Activated CD4-positive, alpha-beta T cell treated with anti-CD3 and anti-CD28 coated beads, Interleukin-10, Interleukin-2, amounts not matched to agents 100 ng/mL and 50 ng/mL, durations not matched to agents 16 hours and 8 hours (primary cell): ENCODE results near the gene RBFOX1.

Experiments
- DNase-seq: peaks from one replicate; pipeline ENCODE4 v3.0.0-alpha.2; 2020

The RBFOX1 gene

DNA sequence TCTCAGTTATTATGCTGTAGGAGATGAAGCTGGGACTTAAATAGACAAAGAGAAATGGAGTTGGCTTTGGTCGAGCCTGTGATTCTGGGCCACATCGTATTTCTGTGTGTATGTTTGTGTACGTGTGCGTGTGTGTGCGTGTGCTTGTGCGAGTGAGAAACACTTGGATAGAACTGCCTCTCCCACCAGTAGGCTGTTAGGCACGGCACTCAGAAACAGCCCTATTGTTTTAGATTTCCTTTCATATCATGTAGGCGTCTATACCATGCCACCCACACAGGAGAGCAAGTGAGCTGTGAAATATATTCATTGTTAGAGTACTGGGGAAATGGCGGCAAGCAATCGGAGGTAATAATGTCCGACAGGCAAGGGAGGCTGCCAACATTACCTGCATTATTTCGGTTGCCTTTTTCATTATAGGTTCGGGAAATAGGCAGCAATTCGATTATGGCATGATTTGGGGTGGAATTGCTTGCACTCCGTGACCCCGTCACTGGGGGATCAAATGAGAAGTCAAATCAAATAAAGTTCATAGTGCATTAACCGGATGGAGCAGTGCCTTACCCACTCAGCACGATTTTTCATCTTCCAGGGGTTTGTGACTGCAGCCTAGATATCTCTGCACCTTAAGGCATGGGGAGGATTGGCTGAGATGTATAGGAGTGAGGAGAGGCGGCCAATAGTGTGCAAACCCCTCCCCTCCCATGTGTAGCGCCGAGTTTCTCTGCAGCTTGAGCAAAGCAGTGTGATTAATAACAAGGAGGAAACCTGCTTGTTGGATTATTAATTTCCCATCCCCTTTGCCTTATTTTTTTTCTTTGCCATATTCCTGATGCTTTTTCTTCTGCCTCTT, 89.6 kb downstream of the RBFOX1 start:
- DNase-seq: no peak

DNA sequence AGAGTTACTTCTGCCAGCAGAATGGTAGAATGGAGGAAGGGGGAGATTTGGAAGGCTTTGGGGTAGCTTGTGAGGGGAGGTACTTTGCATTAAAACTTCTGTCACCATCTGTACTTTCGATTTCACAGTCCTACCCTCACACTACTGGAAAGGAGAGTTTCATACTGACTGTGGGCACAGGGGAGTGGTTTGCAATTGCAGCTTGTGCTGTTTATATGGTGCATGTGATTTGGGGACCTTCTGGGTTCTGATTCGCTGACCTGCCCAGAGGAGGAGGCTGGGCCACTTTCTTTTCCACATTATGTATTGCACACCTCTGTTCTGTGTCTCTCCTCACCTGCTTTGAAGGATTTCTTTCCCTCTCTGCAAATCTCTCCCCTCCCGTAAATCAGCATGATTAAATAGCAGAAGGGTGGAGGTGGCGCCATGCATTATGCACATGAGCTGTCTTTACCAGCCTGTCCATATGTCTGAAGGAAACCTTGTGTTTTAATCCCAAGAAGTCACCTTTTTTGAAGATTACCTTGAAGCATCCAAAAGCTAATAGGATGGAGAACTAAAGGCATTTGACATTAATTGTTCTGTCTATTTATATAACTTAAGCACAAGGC, 90.9 kb downstream of the RBFOX1 start:
- peak; percentile 0 for DNase-seq

DNA sequence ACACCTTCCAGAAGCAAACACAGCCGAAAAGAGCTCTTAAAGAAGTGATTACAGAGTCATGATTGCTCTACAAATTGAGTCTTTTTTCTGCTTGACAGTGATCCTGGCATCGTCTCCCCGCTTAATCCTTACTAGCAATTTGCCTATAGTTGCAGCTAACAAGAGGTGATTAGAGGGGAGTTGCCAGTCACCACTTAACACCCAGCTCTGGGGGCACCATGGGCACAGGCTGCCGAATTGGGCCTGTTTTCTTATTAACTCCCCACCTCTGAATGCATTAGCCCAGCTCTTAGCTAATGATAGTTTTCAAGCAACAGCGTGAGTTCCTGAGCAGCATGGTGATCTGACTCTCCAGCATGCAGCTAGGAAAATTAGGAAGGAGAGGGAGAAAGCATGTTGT, 93.5 kb downstream of the RBFOX1 start:
- no peak for DNase-seq

DNA sequence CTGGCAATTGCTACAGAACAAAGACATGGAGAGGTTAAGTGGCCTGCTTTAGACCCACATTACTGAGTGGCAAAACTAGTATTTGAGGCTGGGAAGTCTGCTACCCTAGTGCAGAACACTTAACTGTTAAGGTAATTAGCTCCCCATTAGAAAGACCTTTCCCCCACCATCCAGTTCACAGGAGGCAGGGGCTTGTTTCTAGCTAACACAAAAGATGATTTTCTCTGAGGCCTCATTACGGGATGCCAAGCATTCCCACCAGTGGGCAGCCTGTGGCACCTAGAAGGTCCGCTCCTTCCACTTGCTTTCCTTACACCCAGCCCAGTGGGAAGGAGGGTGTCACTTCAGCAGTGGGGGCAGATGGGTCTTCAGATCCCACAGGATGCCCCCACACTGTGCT, 99.1 kb downstream of the RBFOX1 start:
- DNase-seq: no peak

DNA sequence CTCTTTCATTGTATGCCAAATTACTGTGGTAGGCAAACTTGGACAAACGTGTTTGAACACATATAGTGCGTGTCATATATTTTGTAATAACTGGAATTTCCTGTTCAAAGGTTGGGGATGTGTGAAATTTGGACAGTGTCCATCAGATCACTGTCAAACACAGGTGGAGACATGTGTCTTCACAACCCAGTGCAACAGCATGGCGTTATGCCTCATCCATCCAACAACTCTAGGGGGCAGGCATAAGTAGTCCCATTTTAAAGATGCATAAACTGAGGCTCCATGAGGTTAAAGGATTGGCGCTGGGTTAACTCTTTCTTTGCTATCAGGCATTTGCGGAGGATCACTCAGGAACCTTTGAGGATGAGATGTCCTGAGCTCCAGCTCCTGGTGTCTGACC, 103.7 kb downstream of the RBFOX1 start:
- no peak for DNase-seq

DNA sequence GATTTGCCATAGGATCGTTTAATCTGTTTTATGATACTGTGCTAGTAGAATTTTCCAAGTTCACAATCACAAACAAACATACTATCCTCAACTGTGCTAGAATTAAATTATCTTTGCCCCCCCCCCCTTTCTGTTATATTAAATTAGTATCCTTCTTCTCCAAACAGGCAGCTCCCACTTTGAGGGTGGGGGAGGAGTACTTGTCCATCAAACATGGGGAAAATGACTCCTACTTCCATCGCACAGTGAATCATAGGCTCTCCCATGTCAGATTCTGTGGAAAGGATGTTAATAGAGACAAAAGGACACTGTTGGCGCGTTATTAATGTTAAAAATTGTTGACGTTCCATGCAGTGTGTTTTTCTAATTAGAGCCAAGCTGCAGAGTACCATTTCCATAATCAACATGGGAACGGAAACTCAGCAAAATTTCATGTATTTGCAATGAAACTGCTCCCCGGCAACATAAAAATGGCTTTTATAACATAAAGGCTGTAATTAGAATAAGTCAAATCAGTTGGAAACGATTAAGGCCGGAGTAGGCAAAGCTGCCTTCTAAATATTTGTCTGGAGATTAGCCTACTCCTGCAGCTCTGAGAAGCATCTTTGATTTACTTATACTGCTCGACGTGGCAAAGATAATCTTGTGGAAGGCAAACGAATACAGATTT, 104.6 kb downstream of the RBFOX1 start:
- no peak for DNase-seq

DNA sequence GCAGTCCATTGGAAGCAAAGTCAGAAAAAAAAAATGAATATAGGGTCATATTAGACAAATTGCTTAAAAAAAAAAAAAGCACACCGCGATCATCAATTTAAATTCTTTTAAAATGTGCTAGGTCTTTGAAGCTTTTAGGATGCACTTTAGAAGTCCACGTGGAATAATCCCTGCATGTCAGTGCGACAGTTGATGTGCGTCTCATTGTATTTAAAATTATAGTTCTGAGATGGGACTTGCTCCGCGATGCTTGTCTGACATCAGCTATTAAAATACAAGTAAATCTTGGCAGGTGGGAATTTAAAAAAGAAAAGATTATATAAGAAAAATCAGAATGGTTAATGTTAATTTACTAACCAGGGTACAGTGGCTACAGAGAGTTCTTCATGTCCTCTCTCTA, 105.2 kb downstream of the RBFOX1 start:
- no peak for DNase-seq

DNA sequence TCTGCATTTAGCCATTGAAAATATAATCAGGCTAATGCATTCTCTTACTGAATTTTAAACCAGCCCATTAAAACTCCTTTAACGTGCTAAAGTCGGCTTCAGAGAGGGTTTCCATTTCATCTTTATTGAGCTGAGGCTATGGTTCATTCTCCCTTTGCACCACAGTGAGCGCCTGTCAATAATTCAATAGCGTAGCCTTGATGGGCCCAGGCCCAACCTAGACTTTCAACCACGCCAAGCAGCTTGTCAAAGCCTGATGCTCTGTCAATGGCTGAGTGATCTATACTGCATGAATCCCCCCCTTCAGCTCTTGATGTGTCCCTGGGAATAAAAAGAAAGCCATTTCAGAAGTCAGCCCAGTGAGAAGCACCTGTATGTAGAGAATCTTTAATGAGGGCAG, 106.0 kb downstream of the RBFOX1 start:
- DNase-seq: no peak

DNA sequence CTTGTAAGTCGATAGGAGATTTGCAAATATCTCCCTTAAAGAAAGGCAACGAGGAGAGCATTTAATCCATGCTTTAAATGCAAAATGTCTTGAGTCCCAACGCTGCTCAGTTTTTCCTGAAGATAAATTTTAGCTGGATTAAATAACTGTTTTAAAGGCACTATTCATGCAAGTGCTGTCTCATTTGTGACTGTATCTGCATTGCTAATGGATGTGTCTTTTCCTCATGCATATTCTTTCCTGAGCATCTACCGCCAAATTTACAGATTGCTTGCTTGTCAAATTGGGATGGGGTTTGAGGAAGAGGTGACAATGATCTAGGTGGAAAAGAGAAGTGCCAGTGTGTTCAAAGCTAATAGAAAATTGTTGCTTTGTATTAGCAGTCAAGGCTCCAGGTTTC, 106.9 kb downstream of the RBFOX1 start:
- no peak for DNase-seq

DNA sequence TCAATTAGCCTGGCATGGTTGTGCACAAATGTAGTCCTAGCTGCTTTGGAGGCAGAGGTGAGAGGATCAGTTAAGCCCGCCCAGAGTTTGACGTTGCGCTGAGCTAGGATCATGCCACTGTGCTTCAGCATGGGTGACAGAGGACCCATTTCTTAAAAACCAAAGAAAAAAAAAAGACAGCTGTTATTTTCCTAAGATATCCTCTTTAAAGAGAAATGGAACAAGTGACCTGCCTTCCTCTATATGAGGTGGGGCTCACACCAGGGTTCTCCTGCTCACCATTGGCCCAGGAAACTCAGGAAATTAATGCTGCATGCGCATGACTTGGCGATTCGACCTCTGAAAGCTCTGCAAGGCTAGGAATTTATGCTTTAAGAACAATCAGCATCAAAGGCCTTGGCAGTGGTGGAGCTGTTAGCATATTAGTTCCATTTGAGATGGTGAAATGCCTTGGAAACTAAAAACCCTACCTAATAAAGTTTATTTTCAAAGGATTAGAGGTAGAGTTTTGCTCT, 108.3 kb downstream of the RBFOX1 start:
- no peak for DNase-seq

DNA sequence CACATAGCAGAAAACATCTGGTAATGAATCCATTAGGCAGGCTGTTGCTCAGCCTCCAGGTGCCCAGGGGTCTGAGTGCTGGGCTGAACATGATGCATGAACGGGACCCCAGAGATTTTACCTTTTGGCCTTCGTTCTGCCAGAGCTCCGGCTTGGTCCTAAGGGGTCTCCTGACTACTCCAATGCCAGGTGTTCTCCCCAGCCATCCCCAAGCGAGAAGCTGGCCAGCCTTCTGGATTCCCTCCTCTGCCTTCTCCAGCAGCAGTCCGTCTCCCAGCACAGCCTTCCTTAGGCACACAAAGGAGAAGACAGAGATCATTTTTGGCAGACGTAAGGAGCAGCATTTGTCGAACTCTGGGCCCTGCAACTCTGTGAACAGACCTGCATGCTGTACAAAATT, 109.4 kb downstream of the RBFOX1 start:
- no peak for DNase-seq

DNA sequence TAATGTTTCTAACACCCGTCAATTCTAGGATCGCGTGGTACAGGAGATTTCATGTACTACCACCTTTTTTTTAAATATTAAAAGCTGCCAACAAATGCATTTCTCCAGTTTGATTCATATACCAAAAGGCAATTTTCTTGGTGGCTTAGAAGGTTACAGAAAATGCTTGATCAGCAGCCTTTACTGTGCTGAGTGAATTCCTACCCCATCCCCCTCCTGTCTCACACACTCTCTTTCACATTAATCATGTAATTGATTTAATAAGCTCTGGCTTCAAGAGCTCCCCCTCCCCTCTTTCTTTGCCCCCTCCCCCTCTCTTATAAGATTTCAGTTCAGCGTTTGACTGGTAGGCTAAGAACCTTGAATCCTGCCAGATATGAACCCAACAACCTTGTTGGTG, 110.5 kb downstream of the RBFOX1 start:
- no peak for DNase-seq

DNA sequence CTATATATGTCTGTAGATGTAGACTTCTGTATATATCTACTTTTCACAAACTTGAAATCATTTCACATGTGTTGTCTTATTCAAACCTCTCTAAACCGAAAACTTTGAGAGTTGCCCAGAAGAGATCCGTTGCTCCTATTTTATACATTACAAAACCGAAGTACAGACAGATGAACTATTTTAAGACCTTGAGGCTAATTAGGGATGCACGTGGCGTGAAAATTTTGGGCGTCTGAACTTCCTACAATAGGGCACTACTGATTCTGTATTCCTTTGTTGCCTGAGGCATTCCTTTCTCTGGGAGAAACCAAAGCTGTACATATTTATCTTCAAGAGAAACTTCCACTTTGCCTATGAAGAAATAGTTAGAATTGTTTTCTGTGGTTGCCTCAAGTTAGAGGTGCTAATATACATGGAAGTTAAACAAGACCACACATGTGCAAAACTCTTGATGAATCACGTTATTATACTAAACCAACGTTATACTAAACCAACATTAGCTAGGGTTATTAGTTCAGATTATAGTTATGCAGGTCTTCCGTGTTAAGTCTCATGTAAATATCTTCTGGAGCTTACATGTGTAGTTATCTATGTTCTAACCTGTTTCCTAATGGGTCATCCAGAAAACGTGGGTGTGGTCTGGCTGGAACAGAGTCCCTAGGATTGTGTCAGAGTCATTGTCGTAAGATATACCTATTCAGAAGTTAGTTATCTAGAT, 111.2 kb downstream of the RBFOX1 start:
- DNase-seq: no peak

DNA sequence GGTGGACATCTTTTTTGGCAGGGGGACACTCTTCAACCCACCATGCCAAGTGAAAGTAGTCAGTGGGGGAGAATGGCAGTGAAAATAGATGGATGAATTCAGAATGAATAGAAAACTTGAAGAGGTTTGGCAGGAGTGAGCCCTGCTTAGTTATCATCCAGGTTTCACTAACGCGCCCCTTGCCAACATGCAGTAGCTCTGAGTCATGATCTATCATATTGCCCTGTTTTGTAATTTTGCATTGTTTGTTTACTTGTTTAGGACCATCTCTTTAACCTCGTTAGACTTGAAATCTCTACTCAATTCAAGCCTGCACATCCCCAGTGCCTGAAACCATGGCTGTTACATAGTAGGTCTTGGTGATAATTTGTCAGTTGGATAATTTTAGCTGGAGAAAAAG, 116.7 kb downstream of the RBFOX1 start:
- DNase-seq: no peak

DNA sequence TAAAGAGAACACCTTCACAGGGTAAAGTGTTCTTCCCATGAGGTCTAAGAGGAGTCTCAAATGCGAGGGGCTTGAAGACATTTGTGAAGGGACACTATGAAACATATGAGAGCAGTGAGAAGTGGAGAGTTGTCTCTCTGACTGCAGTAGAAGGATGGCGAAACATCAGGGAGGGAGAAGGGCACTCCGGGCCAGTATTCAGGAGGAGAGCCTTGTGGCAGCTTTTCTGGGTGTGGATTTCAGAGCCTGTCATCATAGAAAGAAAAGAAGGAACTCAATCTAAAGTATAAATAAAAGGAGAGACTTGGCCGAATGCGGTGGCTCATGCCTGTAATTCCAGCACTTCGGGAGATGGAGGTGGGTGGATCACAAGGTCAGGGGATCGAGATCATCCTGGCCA, 117.2 kb downstream of the RBFOX1 start:
- DNase-seq: no peak

DNA sequence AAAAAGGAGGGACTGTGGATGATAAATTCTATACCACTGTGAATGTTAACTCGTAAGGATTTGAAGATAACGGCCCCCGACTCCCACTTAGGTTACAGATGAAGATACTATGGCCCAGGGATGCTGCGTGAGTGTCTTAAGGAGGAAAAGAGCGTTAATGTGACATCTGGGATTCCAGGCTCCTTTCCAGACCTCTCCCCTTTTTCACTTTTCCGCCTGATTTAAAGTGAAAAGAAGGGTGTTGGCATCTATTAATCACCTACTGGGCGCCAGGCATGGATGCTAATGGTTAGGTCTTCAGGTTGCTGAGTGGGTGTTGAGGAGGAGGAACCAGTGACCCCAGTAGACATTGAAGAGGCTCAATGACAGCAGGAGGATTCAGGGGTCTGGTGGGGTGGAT, 117.8 kb downstream of the RBFOX1 start:
- DNase-seq: no peak

DNA sequence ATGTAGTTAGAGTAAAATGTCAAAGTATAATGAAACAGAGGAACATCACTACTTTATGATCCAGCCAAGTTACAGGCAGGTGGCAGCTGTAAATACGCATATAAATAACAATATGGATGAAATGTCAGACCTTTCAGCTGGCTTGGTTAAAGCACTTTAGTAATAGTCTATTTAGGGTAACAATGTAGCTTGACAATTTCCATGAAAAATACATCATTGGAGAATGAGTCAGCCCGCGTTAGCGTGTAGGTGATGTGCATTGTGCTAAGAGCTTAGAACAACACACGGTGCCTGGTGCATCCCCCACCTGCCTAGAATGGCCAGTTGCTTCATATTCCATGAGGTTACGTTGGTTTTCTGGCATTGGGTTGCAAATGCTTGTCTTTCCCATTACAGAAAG, 119.4 kb downstream of the RBFOX1 start:
- DNase-seq: no peak

DNA sequence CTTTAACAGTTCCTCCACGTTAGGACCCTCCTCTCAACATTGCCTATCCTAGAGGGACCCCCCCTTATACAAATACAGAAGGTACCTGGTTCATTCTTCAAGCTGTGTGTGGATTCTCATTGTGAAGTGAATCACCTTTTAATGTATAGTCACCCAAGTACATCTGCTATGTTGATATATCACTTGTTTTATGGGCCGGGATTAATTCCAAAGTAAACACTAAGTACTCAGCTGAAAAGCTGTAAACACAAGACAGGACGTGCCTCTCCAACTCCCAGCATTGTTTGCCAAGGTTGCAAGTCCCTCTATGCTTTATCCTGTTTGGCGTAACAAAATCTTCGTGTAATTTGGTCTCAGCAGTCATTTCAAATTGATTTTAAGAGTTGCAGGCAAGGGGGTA, 123.6 kb downstream of the RBFOX1 start:
- no peak for DNase-seq

DNA sequence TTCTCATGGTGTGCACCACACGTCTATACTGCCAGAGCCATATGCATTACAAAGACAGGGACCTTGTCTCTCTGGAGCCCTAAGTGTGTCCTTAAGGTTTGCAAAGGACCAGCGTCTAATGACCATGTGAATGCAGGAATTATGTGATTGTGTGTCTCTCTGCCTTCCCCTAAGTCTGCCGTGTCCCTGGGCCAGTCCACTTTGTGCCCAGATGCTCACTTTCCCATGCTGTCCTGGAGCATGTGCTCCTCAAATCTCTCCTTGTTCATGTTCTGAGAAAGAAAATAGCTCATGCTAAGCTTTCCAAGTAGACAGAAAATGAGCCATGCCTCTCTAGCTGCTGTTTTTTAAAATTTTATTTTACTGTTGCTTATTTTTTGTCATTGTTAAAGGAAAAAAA, 125.5 kb downstream of the RBFOX1 start:
- DNase-seq: no peak

DNA sequence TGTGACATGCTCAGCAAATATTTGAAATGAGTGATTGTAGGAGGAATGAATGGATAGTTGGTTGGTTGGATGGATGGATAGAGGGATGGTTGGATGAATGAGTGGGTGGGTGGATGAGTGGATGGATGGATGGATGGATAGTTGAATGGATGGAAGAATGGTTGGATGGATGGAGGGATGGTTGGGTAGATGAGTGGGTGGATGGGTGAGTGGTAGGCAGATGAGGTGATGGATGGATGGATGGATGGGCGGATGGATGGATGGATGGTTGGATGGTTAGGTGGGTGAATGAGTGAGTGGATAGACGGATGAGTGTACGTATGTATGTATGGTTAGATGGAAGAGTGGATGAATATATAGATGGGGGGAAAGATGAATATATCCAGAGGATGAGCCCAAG, 137.7 kb downstream of the RBFOX1 start:
- DNase-seq: no peak

DNA sequence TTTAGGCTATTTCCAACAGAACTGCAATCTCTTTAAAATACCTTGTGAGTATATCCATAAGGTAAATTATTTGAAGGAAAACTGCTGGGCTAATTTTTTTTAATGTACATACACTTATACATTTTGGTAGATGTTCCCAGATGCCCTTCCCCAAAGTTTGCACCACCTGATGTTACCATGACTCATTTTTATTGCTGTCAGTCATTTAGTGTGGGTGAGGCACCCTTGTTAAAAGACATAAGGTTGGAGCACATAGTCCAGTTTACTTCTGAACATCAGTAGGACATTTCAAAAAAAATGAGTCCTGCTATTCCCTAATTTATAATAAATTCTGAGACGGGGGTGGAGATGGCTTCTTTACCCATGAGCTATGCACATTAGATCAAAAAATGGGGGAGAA, 138.6 kb downstream of the RBFOX1 start:
- no peak for DNase-seq

DNA sequence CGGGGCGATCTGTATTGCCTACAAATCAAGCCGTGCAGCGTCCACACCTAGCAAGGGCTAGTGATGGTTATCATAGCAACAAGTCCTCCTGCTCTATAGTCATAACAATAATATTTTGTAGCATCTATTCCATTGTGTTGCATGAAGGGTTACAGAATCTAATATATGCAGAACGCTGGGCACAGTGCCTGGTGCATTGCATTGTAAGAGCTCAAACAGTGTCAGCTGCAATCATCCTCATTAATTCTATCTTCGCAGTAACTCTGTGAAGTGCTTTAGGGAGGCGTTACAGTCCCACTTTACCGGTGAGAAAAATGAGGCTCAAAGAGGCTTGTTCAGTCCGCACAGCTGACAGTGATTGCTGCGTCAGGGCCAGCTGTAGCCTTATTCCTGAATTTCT, 149.4 kb downstream of the RBFOX1 start:
- DNase-seq: no peak

DNA sequence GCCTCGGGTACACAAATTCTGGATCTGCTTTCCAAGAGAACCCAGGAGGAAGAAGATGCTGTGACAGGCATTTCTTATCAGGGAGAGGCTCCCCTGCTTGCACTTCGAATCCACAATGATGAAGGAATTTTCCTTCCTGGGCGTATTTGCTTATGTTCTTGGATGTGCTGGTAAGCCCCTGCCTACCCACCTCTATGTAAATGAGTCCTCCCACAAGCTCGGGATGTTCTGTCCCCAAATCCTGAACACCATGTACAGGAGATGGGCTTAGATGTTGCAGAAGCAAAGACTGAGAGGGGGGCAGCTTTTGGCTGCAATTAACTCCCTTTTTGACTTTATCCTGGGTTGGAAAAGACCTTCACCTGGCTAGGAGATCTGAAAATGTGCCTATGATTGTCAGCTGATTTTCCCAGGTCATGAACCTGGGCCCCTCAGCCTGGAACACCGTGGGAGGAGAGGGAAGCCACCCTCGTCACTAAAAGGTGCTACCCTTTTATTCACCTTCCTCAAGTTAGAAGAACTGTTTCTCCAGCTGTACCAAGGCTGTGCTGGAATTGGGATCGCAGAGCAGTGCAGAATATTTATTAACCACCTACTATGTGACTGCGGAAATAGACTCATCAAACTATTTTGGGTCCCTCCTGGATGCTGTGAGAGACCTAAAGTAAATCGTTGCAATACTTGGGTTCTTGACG, 150.1 kb downstream of the RBFOX1 start:
- DNase-seq: no peak
